GM12873 (cell line): Measurements from ENCODE around the gene SLC39A13.

ENCODE experiments used
- TF ChIP-seq, protein P1 (sequence below): IDR thresholded peaks from 2 replicates; pipeline ENCODE4 v1.5.1; 2012; ENCODE audit warnings: low read depth, mild to moderate bottlenecking, moderate library complexity, low read length, control low read depth; ENCODE audit not compliant: insufficient read depth; ENCODE audit errors: missing control alignments

The SLC39A13 gene

DNA sequence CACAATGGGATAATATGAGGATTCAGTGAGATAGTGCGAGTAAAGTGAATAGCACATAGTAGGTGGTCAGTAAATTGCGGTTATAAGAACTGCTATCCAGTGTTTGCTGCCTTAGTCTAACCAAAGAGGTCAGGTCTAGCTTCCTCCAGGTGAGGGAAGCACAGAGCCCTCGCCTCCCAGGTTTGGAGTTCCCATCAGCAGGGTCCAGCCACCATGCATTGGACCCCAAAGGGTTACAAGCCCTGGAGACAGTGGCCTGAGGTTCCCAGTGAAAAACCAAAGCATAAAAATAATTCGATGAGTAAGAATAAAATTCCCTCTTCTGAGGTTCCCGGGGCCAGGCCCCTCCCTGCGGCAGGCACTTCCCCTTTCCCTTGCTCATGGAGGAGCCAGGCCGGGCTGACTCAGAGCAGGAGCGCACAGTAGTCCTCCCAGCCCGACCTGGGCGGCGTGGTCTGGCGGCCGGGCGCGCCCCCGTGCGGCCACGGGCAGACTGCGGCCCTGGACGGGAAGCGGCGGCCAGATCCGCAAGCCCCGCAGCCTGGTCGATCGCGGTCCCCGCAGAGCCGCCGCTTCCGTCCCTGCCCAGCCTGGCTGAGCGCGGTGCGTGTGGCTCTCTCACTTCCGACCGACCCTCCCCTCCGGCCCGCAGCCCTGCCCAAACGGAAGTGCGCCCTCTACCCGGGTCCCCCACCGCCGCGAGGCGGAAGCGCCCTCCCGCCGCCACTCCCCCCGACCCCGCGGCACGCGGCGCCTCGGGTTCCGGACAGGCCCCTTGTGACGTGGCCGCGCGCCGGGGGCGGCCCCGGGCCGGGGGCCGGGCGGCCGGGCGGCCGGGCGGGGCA is at the start of gene SLC39A13:
Gene SLC39A13, plus strand, starts transcription at position 845 of the 845 bp plus-strand sequence. CDS start 1,505 bp downstream, outside the sequence.
- TF ChIP-seq, protein P1, sequence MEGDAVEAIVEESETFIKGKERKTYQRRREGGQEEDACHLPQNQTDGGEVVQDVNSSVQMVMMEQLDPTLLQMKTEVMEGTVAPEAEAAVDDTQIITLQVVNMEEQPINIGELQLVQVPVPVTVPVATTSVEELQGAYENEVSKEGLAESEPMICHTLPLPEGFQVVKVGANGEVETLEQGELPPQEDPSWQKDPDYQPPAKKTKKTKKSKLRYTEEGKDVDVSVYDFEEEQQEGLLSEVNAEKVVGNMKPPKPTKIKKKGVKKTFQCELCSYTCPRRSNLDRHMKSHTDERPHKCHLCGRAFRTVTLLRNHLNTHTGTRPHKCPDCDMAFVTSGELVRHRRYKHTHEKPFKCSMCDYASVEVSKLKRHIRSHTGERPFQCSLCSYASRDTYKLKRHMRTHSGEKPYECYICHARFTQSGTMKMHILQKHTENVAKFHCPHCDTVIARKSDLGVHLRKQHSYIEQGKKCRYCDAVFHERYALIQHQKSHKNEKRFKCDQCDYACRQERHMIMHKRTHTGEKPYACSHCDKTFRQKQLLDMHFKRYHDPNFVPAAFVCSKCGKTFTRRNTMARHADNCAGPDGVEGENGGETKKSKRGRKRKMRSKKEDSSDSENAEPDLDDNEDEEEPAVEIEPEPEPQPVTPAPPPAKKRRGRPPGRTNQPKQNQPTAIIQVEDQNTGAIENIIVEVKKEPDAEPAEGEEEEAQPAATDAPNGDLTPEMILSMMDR = peak; percentile 80

DNA sequence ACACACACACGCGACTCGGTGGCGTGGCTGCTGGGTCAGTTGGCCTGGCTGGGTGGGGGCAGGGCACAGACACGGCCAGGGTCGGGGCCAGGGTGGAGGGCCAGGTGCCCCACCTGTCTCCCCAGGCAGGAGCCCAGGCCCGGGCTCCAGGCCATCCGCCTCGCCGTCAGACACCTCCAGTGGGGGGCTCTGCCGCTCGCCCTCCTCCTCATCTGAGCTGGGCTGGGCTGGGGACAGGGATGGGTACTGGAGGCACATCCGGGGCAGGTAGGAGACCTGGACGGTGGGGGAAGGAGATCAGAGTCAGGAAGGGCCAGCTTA is 49.7 kb upstream of the SLC39A13 start:
- TF ChIP-seq, protein P1 = no peak

DNA sequence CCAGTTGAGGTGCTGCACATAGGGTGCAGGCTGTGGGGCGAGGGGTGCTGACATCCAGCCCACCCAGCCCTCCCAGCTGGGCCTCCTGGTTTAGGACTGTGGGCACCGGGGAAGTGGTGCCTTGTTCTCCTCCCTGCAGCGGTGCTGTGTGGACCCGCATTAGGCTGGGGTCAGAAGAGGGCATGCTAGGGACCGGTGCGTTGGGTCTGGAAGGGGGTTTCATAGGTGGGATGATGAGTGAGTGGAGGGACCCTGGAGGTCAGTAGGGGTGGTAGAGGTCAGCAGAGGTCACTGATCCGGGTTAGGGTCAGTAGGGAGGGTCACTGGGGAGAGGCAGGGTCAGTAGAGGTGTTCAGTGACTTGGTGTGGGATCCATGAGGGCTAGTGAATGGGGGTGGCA is 49.2 kb upstream of the SLC39A13 start:
- TF ChIP-seq, protein P1 = no peak

DNA sequence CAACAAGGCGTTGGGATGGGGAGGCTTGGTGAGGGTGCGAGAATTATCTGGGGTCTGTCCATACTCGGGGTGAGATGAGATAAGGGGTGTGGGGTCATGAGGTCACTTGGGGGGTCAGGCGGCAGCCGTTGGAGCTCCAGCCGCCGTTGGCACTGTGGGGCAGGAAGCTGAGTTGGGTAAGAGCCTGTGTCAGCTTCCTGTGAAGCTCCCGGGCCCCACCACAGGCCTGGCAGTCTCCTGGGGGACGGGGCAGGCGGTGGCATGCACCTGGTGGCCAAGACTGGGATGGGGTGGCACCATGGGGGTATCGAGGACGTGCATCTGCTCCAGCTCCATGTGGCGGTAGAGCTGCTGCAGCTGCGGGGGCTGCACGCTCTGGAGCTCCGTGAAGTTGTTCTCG is 48.8 kb upstream of the SLC39A13 start:
- TF ChIP-seq, protein P1 = no peak

DNA sequence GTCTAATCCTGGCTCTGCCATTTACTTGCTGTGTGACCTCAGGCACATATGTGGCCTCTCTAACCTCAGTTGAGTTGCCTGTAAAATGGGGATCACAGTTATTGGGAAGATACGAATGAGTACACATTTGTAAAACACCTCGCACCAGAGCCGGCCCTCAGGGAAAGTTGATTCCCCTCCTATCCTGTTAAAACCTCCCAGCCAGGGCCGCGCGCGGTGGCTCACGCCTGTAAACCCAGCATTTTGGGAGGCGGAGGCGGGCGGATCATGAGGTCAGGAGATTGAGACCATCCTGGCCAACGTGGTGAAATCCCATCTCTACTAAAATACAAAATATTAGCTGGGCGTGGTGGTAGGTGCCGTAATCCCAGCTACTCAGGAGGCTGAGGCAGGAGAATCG is 48.0 kb upstream of the SLC39A13 start:
- TF ChIP-seq, protein P1 = no peak

DNA sequence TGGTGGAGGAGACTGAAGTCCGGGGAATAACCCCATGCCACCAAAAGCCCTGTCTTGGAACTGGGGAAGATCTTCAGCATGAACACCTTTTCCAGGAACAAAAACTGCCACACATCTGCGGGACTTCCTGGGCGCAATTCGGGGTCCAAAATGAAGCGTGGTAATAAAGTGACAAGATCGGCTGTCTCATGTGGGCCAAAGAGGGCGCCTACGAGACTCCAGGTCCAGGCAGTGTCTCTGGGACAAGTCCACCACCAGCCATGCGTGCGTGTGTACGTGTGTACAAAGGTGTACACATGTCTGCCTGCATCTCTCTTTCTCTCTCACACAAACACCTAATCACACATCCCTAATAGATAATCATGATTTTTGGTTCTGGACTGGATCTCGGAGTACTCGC is 47.0 kb upstream of the SLC39A13 start:
- TF ChIP-seq, protein P1 = no peak

DNA sequence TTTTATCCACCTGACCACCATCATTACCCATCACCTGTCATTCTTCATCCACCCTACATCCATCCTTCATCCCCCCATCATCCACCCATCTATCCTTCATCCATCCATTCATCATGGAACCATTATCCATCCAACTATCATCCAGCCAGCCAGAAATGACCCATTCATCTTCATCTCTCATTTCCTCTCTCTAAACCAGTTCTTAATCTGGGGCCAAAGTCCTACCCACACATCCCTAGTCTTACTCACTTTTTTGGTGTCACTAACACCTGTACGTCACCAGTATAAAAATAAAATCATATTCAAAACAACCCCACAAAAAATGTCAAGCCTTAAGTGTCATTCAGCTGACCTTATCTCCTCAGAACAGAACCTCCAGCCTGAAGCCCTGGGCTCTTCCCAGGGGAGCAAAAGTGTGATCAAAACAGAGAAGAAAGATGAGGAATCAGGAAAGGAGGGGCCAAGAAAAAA is 42.3 kb upstream of the SLC39A13 start:
- TF ChIP-seq, protein P1 = no peak
